Measurements from ENCODE around the gene SCGB3A2. TPM values are rescaled to one million over a fixed set of nuclear protein-coding genes. Genes with fewer than 3 reads are reported as not detected.
A peak's percentile ranks its signal among the peaks of the same experiment; 100 is the strongest.

SCGB3A2 gene
- total and polyA plus RNA-seq, 2 of the 8 experiments (the other 6 are each of a cell fraction or from before 2014, with no cell fraction given) = 47.1 to 63.6 TPM

DNA sequence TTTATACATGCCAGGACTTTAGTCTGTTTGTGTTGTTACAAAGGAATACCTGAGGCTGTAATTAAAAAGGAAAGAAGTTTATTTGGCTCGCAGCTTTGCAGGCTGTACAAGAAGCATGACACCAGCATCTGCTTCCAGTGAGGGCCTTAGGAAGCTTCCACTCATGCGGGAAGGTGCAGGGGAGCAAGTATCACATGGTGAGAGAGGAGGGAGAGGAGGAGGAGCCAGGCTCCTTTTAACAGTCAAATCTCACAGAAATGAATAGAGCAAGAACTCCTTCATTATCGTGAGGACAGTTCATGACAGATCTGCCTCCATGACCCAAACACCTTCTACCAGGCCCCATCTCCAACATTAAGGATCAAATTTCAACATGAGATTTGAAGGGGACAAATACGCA lies 46.5 kb downstream of the SCGB3A2 start:
- Histone ChIP-seq H3K4ac (replicated peaks; ENCODE audit: insufficient read length, low read depth, low read length) (no peak overlapping the region), H3K79me1 (ENCODE audit: low read depth, low read length) (no peaks in the 10 kb centered on the region), H3K14ac (ENCODE audit: insufficient read length) (no peak overlapping the region), H2BK5ac (ENCODE audit: low read depth, low read length) (no peak overlapping the region), H3K27ac (ENCODE audit: low read depth, low read length) (no peak overlapping the region), H2BK120ac (replicated peaks; ENCODE audit: low read depth, low read length) (no peak overlapping the region), H3K36me3 (ENCODE audit: control insufficient read depth in 2 of 4, insufficient read depth in 4 of 4, low read length in 3 of 4) (no peaks in the 10 kb centered on the region), H3K27me3 (replicated peaks in 1 of 4; ENCODE audit: control insufficient read depth in 3 of 4, extremely low read depth in 1 of 4, insufficient read depth in 3 of 4, low read length in 3 of 4) (no peaks in the 10 kb centered on the region), H3K18ac (ENCODE audit: extremely low read depth, low read length) (no peak overlapping the region), H3K4me3 (ENCODE audit: extremely low read depth in 1 of 4, insufficient read depth in 2 of 4, low read depth in 3 of 4, low read length in 4 of 4) (no peak overlapping the region), H3K56ac (replicated peaks; ENCODE audit: insufficient read length, low read depth, low read length) (no peak overlapping the region), H3K4me2 (ENCODE audit: insufficient read depth in 1 of 2, low read depth in 2 of 2, low read length in 2 of 2) (no peak overlapping the region), H2AK5ac (ENCODE audit: low read depth, low read length) (no peak overlapping the region), H3K23me2 (ENCODE audit: low read depth, low read length) (no peaks in the 10 kb centered on the region), H4K20me1 (replicated peaks in 1 of 2; ENCODE audit: control insufficient read depth in 1 of 2, insufficient read depth in 2 of 2, low read length in 2 of 2) (no peaks in the 10 kb centered on the region), H3K9ac (replicated peaks in 1 of 4; ENCODE audit: extremely low read depth in 1 of 4, low read depth in 3 of 4, low read length in 3 of 4) (no peak overlapping the region), H3K9me3 (ENCODE audit: insufficient read depth in 2 of 2, low read depth in 1 of 2, low read length in 1 of 2) (no peaks in the 10 kb centered on the region), H2AFZ (ENCODE audit: low read length) (peak overlapping the region; percentile 75; the same call in 1 of the 2 replicates), H4K91ac (replicated peaks; ENCODE audit: insufficient read length, low read length) (no peak overlapping the region), H3K79me2 (ENCODE audit: control insufficient read depth in 1 of 2, insufficient read depth in 2 of 2, low read length in 2 of 2) (no peaks in the 10 kb centered on the region), H4K8ac (ENCODE audit: extremely low read depth, insufficient read depth, low read length) (no peak overlapping the region), H3K23ac (ENCODE audit: insufficient read length) (no peak overlapping the region), H2BK20ac (ENCODE audit: low read length) (no peak overlapping the region), H2BK15ac (ENCODE audit: low read length) (no peak overlapping the region), H4K5ac (ENCODE audit: insufficient read length, low read depth, low read length) (no peak overlapping the region), H3K4me1 (replicated peaks in 1 of 4; ENCODE audit: control insufficient read depth in 3 of 4, insufficient read depth in 4 of 4, low read length in 3 of 4) (0 out of 7 replicates have a peak, but pooled peaks cover 0 to 3% (median 0%) of the 10 kb centered on the region in 4 experiments), H2BK12ac (ENCODE audit: low read depth, low read length) (no peak overlapping the region)
- CTCF ChIA-PET (ENCODE audit: partially characterized antibody) = interaction anchor here (0.8 to 5.5 kb wide), 6 partner anchors 10 to 559 kb away, joined by 3 to 26 read pairs (median 4); no protein-coding TSS in a partner anchor
- POLR2A ChIA-PET (ENCODE audit: partially characterized antibody) = interaction anchor here (0.6 to 17.1 kb wide), 3 partner anchors 50 to 69 kb away, joined by 3 to 249 read pairs (median 4); no protein-coding TSS in a partner anchor
- TF ChIP-seq YY1 (IDR thresholded peaks at IDR 0.05; ENCODE audit: low read depth, low read length) = no peak
- TF ChIP-seq EGR1 (IDR thresholded peaks at IDR 0.05; ENCODE audit: borderline replicate concordance, low read depth, low read length) = no peak
- TF ChIP-seq ZNF274 (IDR thresholded peaks at IDR 0.05; ENCODE audit: borderline replicate concordance, extremely low read depth, low read length) = no peak
- no peak for TF ChIP-seq POLR2AphosphoS5 (IDR thresholded peaks at IDR 0.05; ENCODE audit: low read depth, low read length)
- no peak for TF ChIP-seq HDAC2 (IDR thresholded peaks at IDR 0.05; ENCODE audit: borderline replicate concordance in 1 of 2, low read depth in 2 of 2, low read length in 2 of 2)
- TF ChIP-seq CEBPB (IDR thresholded peaks at IDR 0.05; ENCODE audit: low read depth, low read length) = no peak
- TF ChIP-seq TAF1 (IDR thresholded peaks at IDR 0.05; ENCODE audit: low read depth, low read length) = no peak
- TF ChIP-seq RAD21 (IDR thresholded peaks at IDR 0.05 in 1 of 2, conservative IDR thresholded peaks at IDR 0.05 in 1 of 2; ENCODE audit: low read depth in 2 of 2, low read length in 2 of 2) = no peak
- WGBS, 2 experiments (ENCODE audit: extremely low coverage in 1 of 2, insufficient coverage in 1 of 2, insufficient read length in 1 of 2, insufficient replicate concordance in 2 of 2, low coverage in 1 of 2, low lambda C conversion rate in 2 of 2, missing lambda C conversion rate in 1 of 2) = 85% methylated on average over 4 of the region's 4 CpGs; no CpG with 5 or more reads in 1 of the 2 experiments
- FAIRE-seq (peak; percentile 83), DNase-seq (ENCODE audit: low read depth in 1 of 2, low spot score in 2 of 2) (no peak)
